ENCODE measurements around the gene RSPRY1.

The RSPRY1 gene

GRCh38 chr16:57185945-57186871, at the start of gene RSPRY1, which contains the start of gene PSME3IP1:
Gene RSPRY1, plus strand, starts transcription at chr16:57186329. Its CDS starts 18,330 bp downstream, at chr16:57204659.
Gene PSME3IP1, minus strand, starts transcription at chr16:57186039. Its CDS starts 12,185 bp downstream, at chr16:57173854.
- DNase-seq (ENCODE audit: low read depth), result peak; percentile 92

GRCh38 chr16:57137043-57137442, 49.1 kb upstream of the RSPRY1 start:
- DNase-seq (ENCODE audit: low read depth), result no peak

GRCh38 chr16:57137566-57138273, 48.4 kb upstream of the RSPRY1 start:
- no peak for DNase-seq (ENCODE audit: low read depth)

- DNase-seq (ENCODE audit: low read depth), result no peak
Measured at GRCh38 chr16:57138281-57138935, 47.7 kb upstream of the RSPRY1 start.

- no peak for DNase-seq (ENCODE audit: low read depth)
Measured at GRCh38 chr16:57140931-57141668, 45.0 kb upstream of the RSPRY1 start.

GRCh38 chr16:57141822-57142631, 44.1 kb upstream of the RSPRY1 start:
- DNase-seq (ENCODE audit: low read depth), result no peak

- DNase-seq (ENCODE audit: low read depth), result no peak
Measured at GRCh38 chr16:57143149-57143921, 42.8 kb upstream of the RSPRY1 start.

- no peak for DNase-seq (ENCODE audit: low read depth)
Measured at GRCh38 chr16:57144027-57144426, 42.1 kb upstream of the RSPRY1 start.

GRCh38 chr16:57145046-57146021, 40.8 kb upstream of the RSPRY1 start:
- no peak for DNase-seq (ENCODE audit: low read depth)

- no peak for DNase-seq (ENCODE audit: low read depth)
Measured at GRCh38 chr16:57146040-57146647, 40.0 kb upstream of the RSPRY1 start.

- no peak for DNase-seq (ENCODE audit: low read depth)
Measured at GRCh38 chr16:57146735-57147134, 39.4 kb upstream of the RSPRY1 start.

GRCh38 chr16:57147381-57148221, 38.5 kb upstream of the RSPRY1 start:
- DNase-seq (ENCODE audit: low read depth), result no peak

GRCh38 chr16:57148481-57148880, 37.6 kb upstream of the RSPRY1 start:
- no peak for DNase-seq (ENCODE audit: low read depth)

GRCh38 chr16:57149391-57149790, 36.7 kb upstream of the RSPRY1 start:
- DNase-seq (ENCODE audit: low read depth), result no peak

- DNase-seq (ENCODE audit: low read depth), result no peak
Measured at GRCh38 chr16:57150682-57151330, 35.3 kb upstream of the RSPRY1 start.

- no peak for DNase-seq (ENCODE audit: low read depth)
Measured at GRCh38 chr16:57151369-57151768, 34.8 kb upstream of the RSPRY1 start.
